SK-N-SH (cell line): ENCODE results near the gene GATAD2A. TPM values are rescaled to one million over a fixed set of nuclear protein-coding genes. Genes with fewer than 3 reads are reported as not detected.

ENCODE experiments used
- CTCF ChIA-PET: fragments of 300-600, 350-600 bp; formaldehyde crosslinking; extraction: SDS; loops from one replicate; lab custom pipeline; 2021; lab: Yijun Ruan, JAX
- POLR2A ChIA-PET: fragments of 350-600 bp; sonication (Branson Sonifier 250); formaldehyde crosslinking; extraction: SDS; loops from one replicate; lab custom pipeline; 2020; ENCODE audit warnings: antibody characterized with exemption, inconsistent platforms; lab: Yijun Ruan, JAX
- DNase-seq: peaks from one replicate; pipeline ENCODE4 v3.0.0; 2012
- H2AFZ ChIP-seq: fragments of 200-600 bp; sonication (generic); 2 replicates; pipeline ENCODE4 v1.8.1; 2016; ENCODE audit warnings: antibody characterized with exemption, mild to moderate bottlenecking, low read depth
- H3F3A ChIP-seq: fragments of 200-600 bp; sonication (generic); replicated peaks from 2 replicates; pipeline ENCODE3; 2016; ENCODE audit warnings: antibody characterized with exemption, mild to moderate bottlenecking; ENCODE audit not compliant: insufficient read depth
- H3K27ac ChIP-seq, 2 experiments: fragments of 200-500 bp in 1 of 2; fragments of 200-600 bp in 1 of 2; sonication (Bioruptor generic) in 1 of 2; sonication (generic), shearing (Covaris generic) in 1 of 2; 2 replicates each; pipeline versions ENCODE4 v1.5.1 to v1.6.1; 2014 to 2016; ENCODE audit warnings: low read depth in 2 of 2, inconsistent platforms in 1 of 2, low read length in 1 of 2, mild to moderate bottlenecking in 1 of 2, mixed read lengths in 1 of 2
- H3K27me3 ChIP-seq: fragments of 200-600 bp; sonication (generic), shearing (Covaris generic); 2 replicates; pipeline ENCODE4 v1.6.1; 2016; ENCODE audit warnings: mixed run types; ENCODE audit not compliant: insufficient read depth
- H3K36me3 ChIP-seq, 2 experiments: fragments of 200-500 bp in 1 of 2; fragments of 200-600 bp in 1 of 2; sonication (Bioruptor generic) in 1 of 2; sonication (generic) in 1 of 2; replicated peaks in 1 of 2; 2 replicates each; pipeline versions ENCODE3 to v1.5.1; 2014 to 2016; ENCODE audit warnings: low read length in 1 of 2, mild to moderate bottlenecking in 1 of 2; ENCODE audit not compliant: insufficient read depth in 2 of 2, control insufficient read depth in 1 of 2
- H3K4me1 ChIP-seq, 2 experiments: fragments of 200-500 bp in 1 of 2; fragments of 200-600 bp in 1 of 2; sonication (Bioruptor generic) in 1 of 2; sonication (generic), shearing (Covaris generic) in 1 of 2; 2 replicates each; pipeline versions ENCODE4 v1.5.1 to v1.6.1; 2014 to 2016; ENCODE audit warnings: low read depth in 1 of 2, low read length in 1 of 2, mixed run types in 1 of 2; ENCODE audit not compliant: insufficient read depth in 2 of 2, control insufficient read depth in 1 of 2
- H3K4me2 ChIP-seq: fragments of 200-600 bp; sonication (generic), shearing (Covaris generic); 2 replicates; pipeline ENCODE4 v1.6.1; 2017; ENCODE audit warnings: mixed run types
- H3K4me3 ChIP-seq, 2 experiments: fragments of 200-500 bp in 1 of 2; fragments of 200-600 bp in 1 of 2; sonication (Bioruptor generic) in 1 of 2; sonication (generic), shearing (Covaris generic) in 1 of 2; 2 replicates each; pipeline versions ENCODE4 v1.5.1 to v1.8.1; 2014 to 2016; ENCODE audit warnings: low read depth in 2 of 2, inconsistent platforms in 1 of 2, low read length in 1 of 2, mild to moderate bottlenecking in 1 of 2, mixed read lengths in 1 of 2, moderate library complexity in 1 of 2
- H3K79me2 ChIP-seq: fragments of 200-600 bp; sonication (generic); 2 replicates; pipeline ENCODE4 v1.8.1; 2017; ENCODE audit warnings: mild to moderate bottlenecking; ENCODE audit not compliant: insufficient read depth
- H3K9ac ChIP-seq: fragments of 200-600 bp; sonication (generic); 2 replicates; pipeline ENCODE4 v1.6.1; 2017; ENCODE audit warnings: mixed run types
- H3K9me2 ChIP-seq: fragments of 200-600 bp; sonication (generic); 2 replicates; pipeline ENCODE4 v1.6.1; 2017; ENCODE audit warnings: mixed run types
- H3K9me3 ChIP-seq: fragments of 200-600 bp; sonication (generic); 2 replicates; pipeline ENCODE4 v1.6.1; 2017; ENCODE audit warnings: mixed run types, mild to moderate bottlenecking, moderate library complexity
- H4K20me1 ChIP-seq: fragments of 200-600 bp; sonication (generic); 2 replicates; pipeline ENCODE4 v1.6.1; 2017; ENCODE audit warnings: mild to moderate bottlenecking, mixed run types; ENCODE audit not compliant: insufficient read depth
- ELF1 ChIP-seq: IDR thresholded peaks from 2 replicates; pipeline ENCODE4 v1.4.0; 2012
- EZH2phosphoT487 ChIP-seq: fragments of 200-600 bp; sonication (generic); IDR thresholded peaks from 2 replicates; pipeline ENCODE4 v1.6.1; 2017; ENCODE audit warnings: low read depth, mixed run types, mild to moderate bottlenecking, antibody characterized with exemption, moderate library complexity, borderline replicate concordance
- FOSL2 ChIP-seq: IDR thresholded peaks from 2 replicates; pipeline ENCODE4 v1.4.0; 2012; ENCODE audit warnings: low read depth, mild to moderate bottlenecking, moderate library complexity, borderline replicate concordance
- FOXM1 ChIP-seq: IDR thresholded peaks from 2 replicates; pipeline ENCODE4 v1.4.0; 2012; ENCODE audit warnings: low read depth, mild to moderate bottlenecking
- GABPA ChIP-seq: IDR thresholded peaks from 2 replicates; pipeline ENCODE4 v1.4.0; 2012; ENCODE audit warnings: low read depth, mild to moderate bottlenecking
- GATA2 ChIP-seq: sonication (generic); formaldehyde crosslinking; IDR thresholded peaks from 2 replicates; pipeline ENCODE4 v1.5.0; 2020; ENCODE audit warnings: mild to moderate bottlenecking, missing genetic modification reagents
- MXI1 ChIP-seq: IDR thresholded peaks from 2 replicates; pipeline ENCODE4 v1.6.1; 2012; ENCODE audit warnings: mild to moderate bottlenecking, low read depth, low read length, improper control_type of control experiment
- NRF1 ChIP-seq: IDR thresholded peaks from 2 replicates; pipeline ENCODE4 v1.6.1; 2012; ENCODE audit warnings: low read depth, mild to moderate bottlenecking, low read length
- RXRA ChIP-seq: IDR thresholded peaks from 2 replicates; pipeline ENCODE4 v1.4.0; 2012; ENCODE audit warnings: low read depth, mild to moderate bottlenecking, borderline replicate concordance
- SIN3A ChIP-seq: IDR thresholded peaks from 2 replicates; pipeline ENCODE4 v1.6.1; 2012; ENCODE audit warnings: low read depth, mild to moderate bottlenecking, low read length, moderate library complexity, borderline replicate concordance
- TCF12 ChIP-seq: IDR thresholded peaks from 2 replicates; pipeline ENCODE4 v1.4.0; 2012
- YY1 ChIP-seq: IDR thresholded peaks from 2 replicates; pipeline ENCODE4 v1.4.0; 2012; ENCODE audit warnings: low read depth, mild to moderate bottlenecking
- WGBS: methylation state at CpG from one replicate; pipeline ENCODE4 v1.1.6; 2017; ENCODE audit warnings: low lambda C conversion rate; 5-methylcytosine and 5-hydroxymethylcytosine counted together
- polyA plus RNA-seq, 3 experiments: library from polyadenylated mRNA; depleted of rRNA; stranded (reverse); fragments of >200 nt; gene quantifications; 2 replicates each; pipeline ENCODE4 v1.2.3, GENCODE V29; 2012
- TF ChIP-seq, protein P1 (sequence below): IDR thresholded peaks from 2 replicates; pipeline ENCODE4; 2012
- TF ChIP-seq, protein P2 (sequence below): IDR thresholded peaks from 2 replicates; pipeline ENCODE4 v1.4.0; 2012; ENCODE audit warnings: low read depth, borderline replicate concordance
- TF ChIP-seq, protein P3 (sequence below): fragments of 200-600 bp; sonication (generic); IDR thresholded peaks from 2 replicates; pipeline ENCODE4 v1.6.1; 2017; ENCODE audit warnings: antibody characterized with exemption, mild to moderate bottlenecking, moderate library complexity
- TF ChIP-seq, protein P4 (sequence below): IDR thresholded peaks from 2 replicates; pipeline ENCODE4 v1.4.0; 2012; ENCODE audit warnings: low read depth, borderline replicate concordance
- TF ChIP-seq, protein P5 (sequence below): fragments of 150-350 bp; IDR thresholded peaks from 2 replicates; pipeline ENCODE4 v1.6.1; 2017; ENCODE audit warnings: antibody characterized with exemption, low read length, low read depth, borderline replicate concordance
- TF ChIP-seq, protein P6 (sequence below): IDR thresholded peaks from 2 replicates; pipeline ENCODE4 v1.6.1; 2012; ENCODE audit warnings: mild to moderate bottlenecking, low read depth, low read length, moderate library complexity
- TF ChIP-seq, protein P7 (sequence below): IDR thresholded peaks from 2 replicates; pipeline ENCODE4 v1.4.0; 2012; ENCODE audit warnings: low read depth

The GATAD2A gene
- polyA plus RNA-seq, 1 of the 3 experiments (the other 2 are of a cell fraction) = 36.6 TPM

DNA sequence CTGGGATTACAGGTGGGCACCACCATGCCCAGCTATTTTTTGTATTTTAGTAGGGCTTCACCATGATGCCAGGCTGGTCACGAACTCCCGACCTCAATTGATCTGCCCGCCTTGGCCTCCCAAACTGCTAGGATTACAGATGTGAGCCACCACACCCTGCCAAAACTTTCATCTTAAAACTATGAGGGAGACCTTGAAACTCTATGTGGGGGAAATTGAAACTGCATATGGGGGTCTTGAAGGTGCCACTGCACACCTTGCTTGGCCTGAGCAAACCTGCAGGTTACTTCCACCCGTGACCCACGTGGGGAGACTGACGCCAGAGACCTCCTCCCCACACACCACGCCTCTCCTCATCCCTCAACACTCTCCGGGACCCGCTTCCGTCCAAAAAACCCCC, 148.2 kb downstream of the GATAD2A start:
- Histone ChIP-seq H4K20me1 (no peaks in the 10 kb centered on the region), H3K4me2 (no peak overlapping the region), H3K9me2 (no peaks in the 10 kb centered on the region), H3F3A (no peaks in the 10 kb centered on the region), H3K9me3 (no peaks in the 10 kb centered on the region), H3K27ac (no peak overlapping the region), H2AFZ (no peak overlapping the region), H3K36me3 (no peaks in the 10 kb centered on the region), H3K27me3 (no peaks in the 10 kb centered on the region), H3K9ac (no peak overlapping the region), H3K79me2 (no peaks in the 10 kb centered on the region), H3K4me3 (no peak overlapping the region), H3K4me1 (no peaks in the 10 kb centered on the region; a peak in 1 of 4 replicates)
- CTCF ChIA-PET = interaction anchor here (0.7 to 15.7 kb wide), 25 partner anchors 8 to 99 kb away, joined by 3 to 258 read pairs (median 5); partner anchors contain the start of genes CILP2 and YJEFN3
- POLR2A ChIA-PET = interaction anchor here (1.3 kb wide), 1 partner anchor 75 kb away, joined by 3 read pairs; no protein-coding TSS in a partner anchor
- DNase-seq = no peak
- TF ChIP-seq YY1 = no peak
- TF ChIP-seq, protein P1, sequence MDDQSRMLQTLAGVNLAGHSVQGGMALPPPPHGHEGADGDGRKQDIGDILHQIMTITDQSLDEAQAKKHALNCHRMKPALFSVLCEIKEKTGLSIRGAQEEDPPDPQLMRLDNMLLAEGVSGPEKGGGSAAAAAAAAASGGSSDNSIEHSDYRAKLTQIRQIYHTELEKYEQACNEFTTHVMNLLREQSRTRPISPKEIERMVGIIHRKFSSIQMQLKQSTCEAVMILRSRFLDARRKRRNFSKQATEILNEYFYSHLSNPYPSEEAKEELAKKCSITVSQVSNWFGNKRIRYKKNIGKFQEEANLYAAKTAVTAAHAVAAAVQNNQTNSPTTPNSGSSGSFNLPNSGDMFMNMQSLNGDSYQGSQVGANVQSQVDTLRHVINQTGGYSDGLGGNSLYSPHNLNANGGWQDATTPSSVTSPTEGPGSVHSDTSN = no peak
- TF ChIP-seq EZH2phosphoT487 = no peak
- TF ChIP-seq, protein P2, sequence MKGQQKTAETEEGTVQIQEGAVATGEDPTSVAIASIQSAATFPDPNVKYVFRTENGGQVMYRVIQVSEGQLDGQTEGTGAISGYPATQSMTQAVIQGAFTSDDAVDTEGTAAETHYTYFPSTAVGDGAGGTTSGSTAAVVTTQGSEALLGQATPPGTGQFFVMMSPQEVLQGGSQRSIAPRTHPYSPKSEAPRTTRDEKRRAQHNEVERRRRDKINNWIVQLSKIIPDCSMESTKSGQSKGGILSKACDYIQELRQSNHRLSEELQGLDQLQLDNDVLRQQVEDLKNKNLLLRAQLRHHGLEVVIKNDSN = no peak
- no peak for TF ChIP-seq ELF1
- TF ChIP-seq, protein P3, sequence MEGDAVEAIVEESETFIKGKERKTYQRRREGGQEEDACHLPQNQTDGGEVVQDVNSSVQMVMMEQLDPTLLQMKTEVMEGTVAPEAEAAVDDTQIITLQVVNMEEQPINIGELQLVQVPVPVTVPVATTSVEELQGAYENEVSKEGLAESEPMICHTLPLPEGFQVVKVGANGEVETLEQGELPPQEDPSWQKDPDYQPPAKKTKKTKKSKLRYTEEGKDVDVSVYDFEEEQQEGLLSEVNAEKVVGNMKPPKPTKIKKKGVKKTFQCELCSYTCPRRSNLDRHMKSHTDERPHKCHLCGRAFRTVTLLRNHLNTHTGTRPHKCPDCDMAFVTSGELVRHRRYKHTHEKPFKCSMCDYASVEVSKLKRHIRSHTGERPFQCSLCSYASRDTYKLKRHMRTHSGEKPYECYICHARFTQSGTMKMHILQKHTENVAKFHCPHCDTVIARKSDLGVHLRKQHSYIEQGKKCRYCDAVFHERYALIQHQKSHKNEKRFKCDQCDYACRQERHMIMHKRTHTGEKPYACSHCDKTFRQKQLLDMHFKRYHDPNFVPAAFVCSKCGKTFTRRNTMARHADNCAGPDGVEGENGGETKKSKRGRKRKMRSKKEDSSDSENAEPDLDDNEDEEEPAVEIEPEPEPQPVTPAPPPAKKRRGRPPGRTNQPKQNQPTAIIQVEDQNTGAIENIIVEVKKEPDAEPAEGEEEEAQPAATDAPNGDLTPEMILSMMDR = no peak
- TF ChIP-seq GATA2 = no peak
- TF ChIP-seq FOSL2 = no peak
- TF ChIP-seq, protein P4, sequence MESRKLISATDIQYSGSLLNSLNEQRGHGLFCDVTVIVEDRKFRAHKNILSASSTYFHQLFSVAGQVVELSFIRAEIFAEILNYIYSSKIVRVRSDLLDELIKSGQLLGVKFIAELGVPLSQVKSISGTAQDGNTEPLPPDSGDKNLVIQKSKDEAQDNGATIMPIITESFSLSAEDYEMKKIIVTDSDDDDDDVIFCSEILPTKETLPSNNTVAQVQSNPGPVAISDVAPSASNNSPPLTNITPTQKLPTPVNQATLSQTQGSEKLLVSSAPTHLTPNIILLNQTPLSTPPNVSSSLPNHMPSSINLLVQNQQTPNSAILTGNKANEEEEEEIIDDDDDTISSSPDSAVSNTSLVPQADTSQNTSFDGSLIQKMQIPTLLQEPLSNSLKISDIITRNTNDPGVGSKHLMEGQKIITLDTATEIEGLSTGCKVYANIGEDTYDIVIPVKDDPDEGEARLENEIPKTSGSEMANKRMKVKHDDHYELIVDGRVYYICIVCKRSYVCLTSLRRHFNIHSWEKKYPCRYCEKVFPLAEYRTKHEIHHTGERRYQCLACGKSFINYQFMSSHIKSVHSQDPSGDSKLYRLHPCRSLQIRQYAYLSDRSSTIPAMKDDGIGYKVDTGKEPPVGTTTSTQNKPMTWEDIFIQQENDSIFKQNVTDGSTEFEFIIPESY = no peak
- TF ChIP-seq, protein P5, sequence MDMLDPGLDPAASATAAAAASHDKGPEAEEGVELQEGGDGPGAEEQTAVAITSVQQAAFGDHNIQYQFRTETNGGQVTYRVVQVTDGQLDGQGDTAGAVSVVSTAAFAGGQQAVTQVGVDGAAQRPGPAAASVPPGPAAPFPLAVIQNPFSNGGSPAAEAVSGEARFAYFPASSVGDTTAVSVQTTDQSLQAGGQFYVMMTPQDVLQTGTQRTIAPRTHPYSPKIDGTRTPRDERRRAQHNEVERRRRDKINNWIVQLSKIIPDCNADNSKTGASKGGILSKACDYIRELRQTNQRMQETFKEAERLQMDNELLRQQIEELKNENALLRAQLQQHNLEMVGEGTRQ = no peak
- TF ChIP-seq TCF12 = no peak
- TF ChIP-seq MXI1 = no peak
- TF ChIP-seq NRF1 = no peak
- TF ChIP-seq SIN3A = no peak
- TF ChIP-seq, protein P6, sequence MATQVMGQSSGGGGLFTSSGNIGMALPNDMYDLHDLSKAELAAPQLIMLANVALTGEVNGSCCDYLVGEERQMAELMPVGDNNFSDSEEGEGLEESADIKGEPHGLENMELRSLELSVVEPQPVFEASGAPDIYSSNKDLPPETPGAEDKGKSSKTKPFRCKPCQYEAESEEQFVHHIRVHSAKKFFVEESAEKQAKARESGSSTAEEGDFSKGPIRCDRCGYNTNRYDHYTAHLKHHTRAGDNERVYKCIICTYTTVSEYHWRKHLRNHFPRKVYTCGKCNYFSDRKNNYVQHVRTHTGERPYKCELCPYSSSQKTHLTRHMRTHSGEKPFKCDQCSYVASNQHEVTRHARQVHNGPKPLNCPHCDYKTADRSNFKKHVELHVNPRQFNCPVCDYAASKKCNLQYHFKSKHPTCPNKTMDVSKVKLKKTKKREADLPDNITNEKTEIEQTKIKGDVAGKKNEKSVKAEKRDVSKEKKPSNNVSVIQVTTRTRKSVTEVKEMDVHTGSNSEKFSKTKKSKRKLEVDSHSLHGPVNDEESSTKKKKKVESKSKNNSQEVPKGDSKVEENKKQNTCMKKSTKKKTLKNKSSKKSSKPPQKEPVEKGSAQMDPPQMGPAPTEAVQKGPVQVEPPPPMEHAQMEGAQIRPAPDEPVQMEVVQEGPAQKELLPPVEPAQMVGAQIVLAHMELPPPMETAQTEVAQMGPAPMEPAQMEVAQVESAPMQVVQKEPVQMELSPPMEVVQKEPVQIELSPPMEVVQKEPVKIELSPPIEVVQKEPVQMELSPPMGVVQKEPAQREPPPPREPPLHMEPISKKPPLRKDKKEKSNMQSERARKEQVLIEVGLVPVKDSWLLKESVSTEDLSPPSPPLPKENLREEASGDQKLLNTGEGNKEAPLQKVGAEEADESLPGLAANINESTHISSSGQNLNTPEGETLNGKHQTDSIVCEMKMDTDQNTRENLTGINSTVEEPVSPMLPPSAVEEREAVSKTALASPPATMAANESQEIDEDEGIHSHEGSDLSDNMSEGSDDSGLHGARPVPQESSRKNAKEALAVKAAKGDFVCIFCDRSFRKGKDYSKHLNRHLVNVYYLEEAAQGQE = no peak
- TF ChIP-seq RXRA = no peak
- TF ChIP-seq, protein P7, sequence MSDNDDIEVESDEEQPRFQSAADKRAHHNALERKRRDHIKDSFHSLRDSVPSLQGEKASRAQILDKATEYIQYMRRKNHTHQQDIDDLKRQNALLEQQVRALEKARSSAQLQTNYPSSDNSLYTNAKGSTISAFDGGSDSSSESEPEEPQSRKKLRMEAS = no peak
- TF ChIP-seq FOXM1 = no peak
- TF ChIP-seq GABPA = no peak
- 92% methylated on average over 10 of the region's 10 CpGs for WGBS
